Adipocyte (in vitro differentiated cells): ENCODE data around the gene PPFIA1.

ENCODE experiments used
- DNase-seq: peaks from one replicate; pipeline ENCODE4 v3.0.0-alpha.2; 2015; ENCODE audit warnings: low read depth
- H3K27me3 ChIP-seq: replicated peaks from 2 replicates; pipeline ENCODE4 v1.7.0; 2013; ENCODE audit warnings: mild to moderate bottlenecking, low read length, moderate library complexity; ENCODE audit not compliant: control insufficient read depth, insufficient read depth
- H3K36me3 ChIP-seq: 2 replicates; pipeline ENCODE4 v1.7.0; 2013; ENCODE audit warnings: low read length, mild to moderate bottlenecking, moderate library complexity; ENCODE audit not compliant: control insufficient read depth, insufficient read depth, severe bottlenecking
- H3K4me1 ChIP-seq: 2 replicates; pipeline ENCODE4 v1.7.0; 2013; ENCODE audit warnings: mild to moderate bottlenecking, low read length, moderate library complexity; ENCODE audit not compliant: control insufficient read depth, insufficient read depth
- H3K4me3 ChIP-seq: 2 replicates; pipeline ENCODE4 v1.7.0; 2013; ENCODE audit warnings: mild to moderate bottlenecking, low read length, moderate library complexity
- H3K9ac ChIP-seq: 2 replicates; pipeline ENCODE4 v1.7.0; 2013; ENCODE audit warnings: mild to moderate bottlenecking, low read length, moderate library complexity
- H3K9me3 ChIP-seq: 2 replicates; pipeline ENCODE4 v1.7.0; 2013; ENCODE audit warnings: mild to moderate bottlenecking, low read length, moderate library complexity; ENCODE audit not compliant: control insufficient read depth

The PPFIA1 gene

GRCh38 chr11:70270104-70270876 lies at the start of gene PPFIA1:
TSS of gene PPFIA1 (plus strand) at chr11:70270690. CDS start at chr11:70272173, 1,483 bp downstream.
- Histone ChIP-seq H3K9ac (peak within 1 kb of the TSS; percentile 93), H3K4me3 (peak within 1 kb of the TSS; percentile 96), H3K9me3 (no peaks in the 10 kb centered on the region), H3K4me1 (peaks cover 17% of the 10 kb centered on the region), H3K36me3 (peaks cover 27% of the 10 kb centered on the region), H3K27me3 (peaks cover 15% of the 10 kb centered on the region)
- peak; percentile 98 for DNase-seq

GRCh38 chr11:70220920-70221319 lies 49.6 kb upstream of the PPFIA1 start:
- Histone ChIP-seq H3K36me3 (no peaks in the 10 kb centered on the region), H3K4me3 (no peak overlapping the region), H3K4me1 (peaks cover 7% of the 10 kb centered on the region), H3K9ac (no peak overlapping the region), H3K9me3 (peaks cover 5% of the 10 kb centered on the region), H3K27me3 (no peaks in the 10 kb centered on the region)
- DNase-seq = no peak

GRCh38 chr11:70225681-70226177 lies 44.8 kb upstream of the PPFIA1 start:
- Histone ChIP-seq H3K36me3 (no peaks in the 10 kb centered on the region), H3K27me3 (no peaks in the 10 kb centered on the region), H3K9ac (peak overlapping the region; percentile 49), H3K9me3 (peaks cover 3% of the 10 kb centered on the region), H3K4me3 (no peak overlapping the region), H3K4me1 (peaks cover 23% of the 10 kb centered on the region)
- DNase-seq = peak; percentile 20

- Histone ChIP-seq H3K4me1 (peaks cover 25% of the 10 kb centered on the region), H3K9me3 (no peaks in the 10 kb centered on the region), H3K27me3 (no peaks in the 10 kb centered on the region), H3K4me3 (no peak overlapping the region), H3K9ac (peak overlapping the region; percentile 49), H3K36me3 (no peaks in the 10 kb centered on the region)
- DNase-seq = no peak
These were observed 44.3 kb upstream of the PPFIA1 start for GRCh38 chr11:70226183-70226582.

GRCh38 chr11:70226967-70227366 lies 43.5 kb upstream of the PPFIA1 start:
- Histone ChIP-seq H3K9me3 (no peaks in the 10 kb centered on the region), H3K9ac (no peak overlapping the region), H3K36me3 (no peaks in the 10 kb centered on the region), H3K4me1 (peaks cover 25% of the 10 kb centered on the region), H3K4me3 (no peak overlapping the region), H3K27me3 (no peaks in the 10 kb centered on the region)
- DNase-seq = no peak

GRCh38 chr11:70229737-70230136 lies 40.8 kb upstream of the PPFIA1 start:
- Histone ChIP-seq H3K4me3 (no peak overlapping the region), H3K9me3 (peaks cover 9% of the 10 kb centered on the region), H3K4me1 (peaks cover 25% of the 10 kb centered on the region), H3K36me3 (no peaks in the 10 kb centered on the region), H3K9ac (no peak overlapping the region), H3K27me3 (no peaks in the 10 kb centered on the region)
- no peak for DNase-seq

GRCh38 chr11:70230151-70230839 lies 40.2 kb upstream of the PPFIA1 start:
- DNase-seq = no peak
- Histone ChIP-seq H3K4me1 (peaks cover 23% of the 10 kb centered on the region), H3K27me3 (no peaks in the 10 kb centered on the region), H3K36me3 (no peaks in the 10 kb centered on the region), H3K9ac (no peak overlapping the region), H3K4me3 (no peak overlapping the region), H3K9me3 (peaks cover 9% of the 10 kb centered on the region)

- H3K9ac ChIP-seq = no peak overlapping the region
- no peaks in the 10 kb centered on the region for H3K36me3 ChIP-seq
- DNase-seq = no peak
- no peak overlapping the region for H3K4me3 ChIP-seq
- H3K9me3 ChIP-seq = peaks cover 9% of the 10 kb centered on the region
- H3K27me3 ChIP-seq = no peaks in the 10 kb centered on the region
- H3K4me1 ChIP-seq = peaks cover 16% of the 10 kb centered on the region
These were observed 39.4 kb upstream of the PPFIA1 start for GRCh38 chr11:70230840-70231710.

GRCh38 chr11:70233034-70233433 lies 37.5 kb upstream of the PPFIA1 start:
- Histone ChIP-seq H3K4me1 (peaks cover 8% of the 10 kb centered on the region), H3K4me3 (no peak overlapping the region), H3K9me3 (peaks cover 9% of the 10 kb centered on the region), H3K36me3 (no peaks in the 10 kb centered on the region), H3K27me3 (no peaks in the 10 kb centered on the region), H3K9ac (no peak overlapping the region)
- DNase-seq = no peak

- no peaks in the 10 kb centered on the region for H3K27me3 ChIP-seq
- DNase-seq = peak; percentile 32
- H3K36me3 ChIP-seq = no peaks in the 10 kb centered on the region
- H3K9me3 ChIP-seq = peaks cover 9% of the 10 kb centered on the region
- no peak overlapping the region for H3K9ac ChIP-seq
- no peak overlapping the region for H3K4me3 ChIP-seq
- peaks cover 8% of the 10 kb centered on the region for H3K4me1 ChIP-seq
These were observed 37.0 kb upstream of the PPFIA1 start for GRCh38 chr11:70233511-70233934.

GRCh38 chr11:70233962-70234361 lies 36.5 kb upstream of the PPFIA1 start:
- DNase-seq = no peak
- no peaks in the 10 kb centered on the region for H3K27me3 ChIP-seq
- no peaks in the 10 kb centered on the region for H3K36me3 ChIP-seq
- H3K4me1 ChIP-seq = peaks cover 8% of the 10 kb centered on the region
- peaks cover 9% of the 10 kb centered on the region for H3K9me3 ChIP-seq
- H3K9ac ChIP-seq = no peak overlapping the region
- no peak overlapping the region for H3K4me3 ChIP-seq
